Peyer's patch (tissue), 4 donors: Measurements from ENCODE around the gene GPM6B. TPM values are rescaled to one million over a fixed set of nuclear protein-coding genes. Genes with fewer than 3 reads are reported as not detected.
"Not testable (repeated sequence)": the region's sequence is repeated elsewhere in the genome, so short reads cannot be mapped to it uniquely, and the experiment has no call there.

Experiments used
- DNase-seq, 3 donors: peaks; one replicate each; pipeline ENCODE4 v3.0.0-alpha.2; 2017 to 2019
- H3K27ac ChIP-seq, 4 donors: fragments of 200-600 bp; sonication (generic); one replicate each; pipeline ENCODE4 v1.5.1; 2016 to 2019
- H3K27me3 ChIP-seq, 2 donors: fragments of 200-600 bp; sonication (generic); one replicate each; pipeline ENCODE4 v1.5.1; 2019
- H3K36me3 ChIP-seq, 3 donors: fragments of 200-600 bp; sonication (generic); one replicate each; pipeline ENCODE4 v1.5.1; 2016 to 2019
- H3K4me1 ChIP-seq, 4 donors: fragments of 200-600 bp; sonication (generic); one replicate each; pipeline ENCODE4 v1.5.1; 2016 to 2019
- H3K4me3 ChIP-seq, 4 donors: fragments of 200-600 bp; sonication (generic); 1 replicate in 3 of 4; 2 replicates in 1 of 4; pipeline ENCODE4 v1.5.1; 2016 to 2019; ENCODE audit warnings: mild to moderate bottlenecking in 1 of 4
- H3K9me3 ChIP-seq, 4 donors: fragments of 200-600 bp; sonication (generic); one replicate each; pipeline ENCODE4 v1.5.1; 2016 to 2019; ENCODE audit warnings: mild to moderate bottlenecking in 1 of 4
- POLR2A ChIP-seq, 2 donors: fragments of 450-650 bp; IDR thresholded peaks; one replicate each; pipeline ENCODE4 v1.5.1; 2017; ENCODE audit warnings: antibody characterized with exemption in 2 of 2, mild to moderate bottlenecking in 2 of 2, moderate library complexity in 2 of 2
- total RNA-seq, 4 donors: library from RNA; depleted of rRNA; stranded (reverse); fragments of >200 nt; gene quantifications; one replicate each; pipeline ENCODE4 v1.1.0, GENCODE V29; 2016
- TF ChIP-seq, protein P1 (sequence below), 6 experiments: fragments of 450-650 bp in 4 of 6; fragments of 200-600 bp in 2 of 6; sonication (generic) in 1 of 6; IDR thresholded peaks; one replicate each; pipeline ENCODE4 v1.5.1; 2017 to 2019; ENCODE audit warnings: antibody characterized with exemption in 6 of 6, mild to moderate bottlenecking in 3 of 6, moderate library complexity in 1 of 6

The GPM6B gene
- total RNA-seq, 4 donors from 2014 or later: 2.4 to 3.3 (median 2.7) TPM; not detected in 1

DNA sequence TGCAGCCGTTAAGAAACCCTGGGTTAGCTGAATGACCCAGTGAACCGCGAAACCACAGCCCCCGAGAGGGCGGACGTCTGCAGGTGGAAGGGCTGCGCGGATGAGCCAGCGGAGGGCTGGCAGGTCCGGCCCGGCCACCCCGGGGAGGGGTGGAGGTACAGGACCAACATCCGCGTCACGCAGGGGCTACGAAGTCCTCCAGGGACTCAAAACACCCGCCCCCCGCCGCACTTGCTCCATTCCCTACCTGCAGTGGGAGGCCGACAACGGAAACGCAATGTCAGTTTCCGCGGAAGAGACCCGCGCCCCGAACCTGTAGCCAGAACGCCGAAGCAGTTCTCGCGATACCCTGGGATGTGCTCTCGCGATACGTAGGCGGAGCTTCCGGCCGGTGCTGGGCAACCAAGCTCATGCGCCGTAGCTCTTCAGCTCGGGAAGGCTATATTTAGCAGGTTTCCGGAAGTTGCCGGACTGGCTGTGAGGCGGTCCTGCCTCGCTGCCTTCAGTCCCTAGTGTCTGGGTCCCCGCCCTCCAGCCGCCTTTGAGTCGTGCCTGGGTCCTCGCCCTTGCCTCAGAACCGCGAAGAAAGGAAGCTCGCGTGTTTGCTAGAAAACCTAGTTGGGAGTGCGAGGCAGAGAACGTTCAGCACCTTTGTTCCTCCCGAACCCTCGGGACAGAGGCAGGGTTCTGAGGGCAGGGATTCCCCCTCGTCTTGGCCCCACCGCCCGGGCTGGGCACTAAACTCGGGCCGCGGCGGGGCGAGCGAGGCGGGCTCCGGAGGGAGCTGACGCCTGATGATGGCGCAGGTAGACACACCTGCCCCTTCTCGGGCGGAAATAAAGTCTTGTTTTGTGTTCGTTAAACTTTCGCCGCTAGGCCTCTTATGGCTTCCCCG, 82.4 kb downstream of the GPM6B start, which contains the start of the genes OFD1 and TRAPPC2:
Gene OFD1 (plus strand): TSS at position 471 of the 895 bp plus-strand sequence. CDS start 324 bp downstream, at position 795.
Gene TRAPPC2 (minus strand): TSS at position 343 of the 895 bp plus-strand sequence. CDS start 14,657 bp downstream, outside the sequence.
- no peaks in the 10 kb centered on the region for H3K9me3 ChIP-seq
- peak within 1 kb of the TSS; percentile 68 to 88 (median 76) for H3K4me3 ChIP-seq
- peaks cover 0 to 2% (median 0%) of the 10 kb centered on the region in 3 donors for H3K36me3 ChIP-seq
- H3K27ac ChIP-seq: peak within 1 kb of the TSS; percentile 93 to 96 (median 96)
- H3K4me1 ChIP-seq: no peaks in the 10 kb centered on the region
- peak; percentile 96 to 99 for TF ChIP-seq POLR2A (IDR thresholded peaks at IDR 0.05)
- TF ChIP-seq, protein P1, sequence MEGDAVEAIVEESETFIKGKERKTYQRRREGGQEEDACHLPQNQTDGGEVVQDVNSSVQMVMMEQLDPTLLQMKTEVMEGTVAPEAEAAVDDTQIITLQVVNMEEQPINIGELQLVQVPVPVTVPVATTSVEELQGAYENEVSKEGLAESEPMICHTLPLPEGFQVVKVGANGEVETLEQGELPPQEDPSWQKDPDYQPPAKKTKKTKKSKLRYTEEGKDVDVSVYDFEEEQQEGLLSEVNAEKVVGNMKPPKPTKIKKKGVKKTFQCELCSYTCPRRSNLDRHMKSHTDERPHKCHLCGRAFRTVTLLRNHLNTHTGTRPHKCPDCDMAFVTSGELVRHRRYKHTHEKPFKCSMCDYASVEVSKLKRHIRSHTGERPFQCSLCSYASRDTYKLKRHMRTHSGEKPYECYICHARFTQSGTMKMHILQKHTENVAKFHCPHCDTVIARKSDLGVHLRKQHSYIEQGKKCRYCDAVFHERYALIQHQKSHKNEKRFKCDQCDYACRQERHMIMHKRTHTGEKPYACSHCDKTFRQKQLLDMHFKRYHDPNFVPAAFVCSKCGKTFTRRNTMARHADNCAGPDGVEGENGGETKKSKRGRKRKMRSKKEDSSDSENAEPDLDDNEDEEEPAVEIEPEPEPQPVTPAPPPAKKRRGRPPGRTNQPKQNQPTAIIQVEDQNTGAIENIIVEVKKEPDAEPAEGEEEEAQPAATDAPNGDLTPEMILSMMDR (IDR thresholded peaks at IDR 0.05): peak in 1 of 6 experiments; percentile 5
- no peaks in the 10 kb centered on the region for H3K27me3 ChIP-seq
- peak; percentile 90 to 99 (median 95) for DNase-seq

DNA sequence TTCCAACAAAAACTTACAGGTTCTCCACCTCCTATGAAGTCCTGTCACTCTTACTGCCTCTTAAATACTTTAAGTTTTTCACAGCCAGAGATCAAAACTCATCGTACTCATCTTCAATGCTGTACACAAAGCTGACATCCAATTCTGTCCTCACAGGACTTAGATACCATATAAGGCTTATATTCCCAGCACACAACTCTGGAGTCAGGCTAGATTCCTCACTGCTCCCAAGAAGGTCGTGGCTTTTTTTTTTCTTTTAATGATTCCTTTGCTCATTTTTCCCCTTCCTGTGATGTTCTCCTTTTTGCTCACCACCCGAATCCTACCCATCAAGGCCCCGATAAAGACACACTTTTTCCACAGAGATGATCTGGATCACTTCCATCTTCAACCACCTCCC, 83.4 kb downstream of the GPM6B start:
- peak overlapping the region; percentile 93 to 96 (median 96) for H3K27ac ChIP-seq
- no peaks in the 10 kb centered on the region for H3K36me3 ChIP-seq
- H3K9me3 ChIP-seq: no peaks in the 10 kb centered on the region
- H3K27me3 ChIP-seq: no peaks in the 10 kb centered on the region
- TF ChIP-seq POLR2A (IDR thresholded peaks at IDR 0.05): no peak
- TF ChIP-seq, protein P1 (IDR thresholded peaks at IDR 0.05): no peak
- H3K4me1 ChIP-seq: no peaks in the 10 kb centered on the region
- DNase-seq: no peak
- peak overlapping the region; percentile 68 to 88 (median 76) for H3K4me3 ChIP-seq

DNA sequence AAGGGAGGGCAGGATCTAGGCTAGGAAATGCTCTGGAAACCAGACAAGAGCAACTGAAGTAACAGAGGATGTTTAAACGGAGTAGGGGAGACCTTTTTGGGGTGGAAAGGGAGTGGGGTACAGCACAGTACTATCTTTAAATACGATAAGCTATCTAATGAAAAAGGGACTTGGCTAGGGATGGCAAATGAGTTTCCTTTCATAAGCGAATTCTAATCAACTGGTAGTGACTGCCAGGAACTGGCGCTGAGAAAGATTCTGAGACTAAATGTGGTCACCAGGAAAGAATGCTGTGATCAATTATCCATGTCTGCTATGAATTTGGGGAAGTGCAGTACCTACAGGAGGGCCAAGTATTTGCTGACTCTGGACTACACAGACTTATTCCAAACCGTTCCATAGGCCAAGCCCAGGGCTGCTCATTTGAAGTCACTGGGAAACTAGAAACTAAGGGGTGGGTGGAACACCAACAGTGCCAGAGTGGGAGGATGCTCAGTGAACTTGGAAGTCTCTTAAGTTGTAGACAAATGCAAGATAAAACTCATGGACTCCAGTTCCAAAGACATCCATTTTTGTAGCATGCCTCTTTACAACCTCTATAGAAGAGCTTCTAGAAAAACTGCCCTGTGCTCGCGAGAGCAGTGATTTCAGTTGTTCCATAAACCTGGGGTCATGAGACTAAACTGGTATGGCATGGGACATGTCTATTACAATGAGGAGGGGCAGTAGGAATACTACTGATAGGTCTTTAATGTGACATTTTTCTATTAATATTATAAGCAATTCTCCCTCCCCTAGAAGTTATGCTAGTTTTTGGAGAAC, 84.4 kb downstream of the GPM6B start:
- no peak for DNase-seq
- Histone ChIP-seq H3K27ac (peak overlapping the region in 2 of 4 donors; percentile 39 to 96), H3K4me1 (no peaks in the 10 kb centered on the region), H3K4me3 (no peak overlapping the region), H3K9me3 (no peaks in the 10 kb centered on the region), H3K36me3 (no peaks in the 10 kb centered on the region), H3K27me3 (no peaks in the 10 kb centered on the region)
- TF ChIP-seq, protein P1 (IDR thresholded peaks at IDR 0.05): no peak
- TF ChIP-seq POLR2A (IDR thresholded peaks at IDR 0.05): no peak

DNA sequence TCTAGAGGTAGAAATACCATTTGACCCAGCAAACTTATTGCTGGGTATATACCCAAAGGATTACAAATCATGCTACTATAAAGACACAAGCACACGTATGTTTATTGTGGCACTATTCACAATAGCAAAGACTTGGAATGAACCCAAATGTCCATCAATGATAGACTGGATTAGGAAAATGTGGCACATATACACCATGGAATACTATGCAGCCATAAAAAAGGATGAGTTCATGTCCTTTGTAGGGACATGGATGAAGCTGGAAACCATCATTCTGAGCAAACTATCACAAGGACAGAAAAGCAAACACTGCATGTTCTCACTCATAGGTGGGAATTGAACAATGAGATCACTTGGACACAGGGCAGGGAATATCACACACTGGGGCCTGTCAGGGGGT, 86.4 kb downstream of the GPM6B start:
- not testable (repeated sequence) for H3K4me3 ChIP-seq, DNase-seq, H3K27me3 ChIP-seq, H3K4me1 ChIP-seq, H3K36me3 ChIP-seq, H3K27ac ChIP-seq, H3K9me3 ChIP-seq

DNA sequence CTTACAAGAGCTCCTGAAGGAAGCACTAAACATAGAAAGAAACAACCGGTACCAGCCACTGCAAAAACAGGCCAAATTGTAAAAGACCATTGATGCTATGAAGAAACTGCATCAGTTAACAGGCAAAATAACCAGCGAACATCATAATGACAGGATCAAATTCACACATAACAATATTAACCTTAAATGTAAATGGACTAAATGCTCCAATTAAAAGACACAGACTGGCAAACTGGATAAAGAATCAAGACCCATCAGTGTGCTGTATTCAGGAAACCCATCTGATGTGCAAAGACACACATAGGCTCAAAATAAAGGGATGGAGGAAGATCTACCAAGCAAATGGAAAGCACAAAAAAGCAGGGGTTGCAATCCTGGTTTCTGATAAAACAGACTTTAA, 90.3 kb downstream of the GPM6B start:
- not testable (repeated sequence) for H3K4me3 ChIP-seq, H3K4me1 ChIP-seq, DNase-seq, H3K36me3 ChIP-seq, H3K27ac ChIP-seq, H3K27me3 ChIP-seq, H3K9me3 ChIP-seq

DNA sequence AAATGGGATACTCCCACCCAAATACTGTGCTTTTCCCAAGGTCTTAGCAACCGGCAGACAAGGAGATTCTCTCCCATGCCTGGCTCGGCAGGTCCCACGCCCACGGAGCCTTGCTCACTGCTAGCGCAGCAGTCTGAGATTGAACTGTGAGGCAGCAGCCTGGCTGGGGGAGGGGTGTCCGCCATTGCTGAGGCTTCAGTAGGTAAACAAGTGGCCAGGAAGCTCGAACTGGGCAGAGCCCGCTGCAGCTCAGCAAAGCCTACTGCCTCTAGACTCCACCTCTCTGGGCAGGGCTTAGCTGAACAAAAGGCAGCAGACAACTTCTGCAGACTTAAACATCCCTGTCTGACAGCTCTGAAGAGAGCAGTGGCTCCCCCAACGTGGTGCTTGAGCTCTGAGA, 92.0 kb downstream of the GPM6B start:
- peak in 2 of 3 donors; percentile 37 to 62 for DNase-seq
- not testable (repeated sequence) for H3K27me3 ChIP-seq, H3K36me3 ChIP-seq, H3K4me3 ChIP-seq, H3K4me1 ChIP-seq, H3K9me3 ChIP-seq
- H3K27ac ChIP-seq: peak overlapping the region in 2 of 4 donors; percentile 14 to 17
